Measurements from ENCODE around the gene SLC38A8. TPM values are rescaled to one million over a fixed set of nuclear protein-coding genes. Genes with fewer than 3 reads are reported as not detected.

SLC38A8 gene
- total and polyA plus RNA-seq, 4 donors = 0.08 to 1.0 (median 0.32) TPM

- 96% methylated on average over 2 of the region's 2 CpGs for WGBS
- Histone ChIP-seq H3K4me1 (ENCODE audit: control insufficient read depth in 4 of 4, insufficient read depth in 4 of 4, low read length in 3 of 4) (no peaks in the 10 kb centered on the region), H3K9me3 (ENCODE audit: control insufficient read depth in 4 of 4, low read length in 3 of 4) (peaks cover 0 to 3% (median under 1%) of the 10 kb centered on the region in 4 donors), H3K9ac (ENCODE audit: low read depth in 1 of 2, low read length in 2 of 2) (no peak overlapping the region), H3K4me3 (ENCODE audit: low read depth in 1 of 3, low read length in 3 of 3) (no peak overlapping the region), H3K27me3 (ENCODE audit: control insufficient read depth in 4 of 4, insufficient read depth in 4 of 4, low read length in 3 of 4) (no peaks in the 10 kb centered on the region), H3K36me3 (ENCODE audit: control insufficient read depth in 4 of 4, insufficient read depth in 3 of 4, low read depth in 1 of 4, low read length in 3 of 4) (peaks cover 2 to 19% (median 11%) of the 10 kb centered on the region in 4 donors), H3K27ac (ENCODE audit: low read depth in 1 of 2, low read length in 2 of 2) (no peak overlapping the region)
- DNase-seq (ENCODE audit: low spot score) = no peak
- TF ChIP-seq FOXA1 (IDR thresholded peaks at IDR 0.05) (no peak), JUND (IDR thresholded peaks at IDR 0.05) (no peak), FOXA2 (IDR thresholded peaks at IDR 0.05) (no peak), RXRA (IDR thresholded peaks at IDR 0.05) (no peak), ZBTB33 (IDR thresholded peaks at IDR 0.05) (no peak), GABPA (IDR thresholded peaks at IDR 0.05 in 1 of 2, conservative IDR thresholded peaks at IDR 0.05 in 1 of 2) (no peak), NR2F2 (IDR thresholded peaks at IDR 0.05) (no peak), HNF4A (conservative IDR thresholded peaks at IDR 0.05) (no peak), ATF3 (IDR thresholded peaks at IDR 0.05) (no peak), SP1 (IDR thresholded peaks at IDR 0.05) (no peak), RAD21 (IDR thresholded peaks at IDR 0.05) (no peak), YY1 (IDR thresholded peaks at IDR 0.05) (no peak), MAX (IDR thresholded peaks at IDR 0.05) (no peak), EGR1 (IDR thresholded peaks at IDR 0.05; ENCODE audit: low read depth in 2 of 2) (no peak), REST (IDR thresholded peaks at IDR 0.05) (no peak), TAF1 (conservative IDR thresholded peaks at IDR 0.05) (no peak)
Measured at GRCh38 chr16:83980794-83981193, 61.8 kb downstream of the SLC38A8 start.

GRCh38 chr16:83979441-83979840 is 63.2 kb downstream of the SLC38A8 start:
- 94% methylated on average over 7 of the region's 7 CpGs for WGBS
- H3K4me3 ChIP-seq (ENCODE audit: low read depth in 1 of 3, low read length in 3 of 3) = no peak overlapping the region
- no peak overlapping the region for H3K27ac ChIP-seq (ENCODE audit: low read depth in 1 of 2, low read length in 2 of 2)
- no peaks in the 10 kb centered on the region for H3K4me1 ChIP-seq (ENCODE audit: control insufficient read depth in 4 of 4, insufficient read depth in 4 of 4, low read length in 3 of 4)
- DNase-seq (ENCODE audit: low spot score) = no peak
- H3K9ac ChIP-seq (ENCODE audit: low read depth in 1 of 2, low read length in 2 of 2) = no peak overlapping the region
- TF ChIP-seq REST (IDR thresholded peaks at IDR 0.05) = no peak
- no peak for TF ChIP-seq HNF4A (conservative IDR thresholded peaks at IDR 0.05)
- TF ChIP-seq CTCF (IDR thresholded peaks at IDR 0.05; ENCODE audit: low read depth, low read length, missing input control) = no peak
- no peak for TF ChIP-seq SP1 (IDR thresholded peaks at IDR 0.05)
- TF ChIP-seq YY1 (IDR thresholded peaks at IDR 0.05) = no peak
- no peak for TF ChIP-seq EGR1 (IDR thresholded peaks at IDR 0.05; ENCODE audit: low read depth in 2 of 2)
- no peak for TF ChIP-seq FOXA1 (IDR thresholded peaks at IDR 0.05)
- no peak for TF ChIP-seq HNF4G (IDR thresholded peaks at IDR 0.05)
- no peak for TF ChIP-seq RAD21 (IDR thresholded peaks at IDR 0.05)
- no peak for TF ChIP-seq GABPA (IDR thresholded peaks at IDR 0.05 in 1 of 2, conservative IDR thresholded peaks at IDR 0.05 in 1 of 2)
- no peak for TF ChIP-seq RXRA (IDR thresholded peaks at IDR 0.05)
- peaks cover 0 to 3% (median under 1%) of the 10 kb centered on the region in 4 donors for H3K9me3 ChIP-seq (ENCODE audit: control insufficient read depth in 4 of 4, low read length in 3 of 4)
- peaks cover 2 to 19% (median 10%) of the 10 kb centered on the region in 4 donors for H3K36me3 ChIP-seq (ENCODE audit: control insufficient read depth in 4 of 4, insufficient read depth in 3 of 4, low read depth in 1 of 4, low read length in 3 of 4)
- H3K27me3 ChIP-seq (ENCODE audit: control insufficient read depth in 4 of 4, insufficient read depth in 4 of 4, low read length in 3 of 4) = no peaks in the 10 kb centered on the region

Measured in liver (tissue), 9 donors.